H1 (cell line): ENCODE results near the gene TIMM21.

Experiments
- ASH2L ChIP-seq: fragments of 200-600, 300-600 bp; sonication (generic); IDR thresholded peaks from one replicate; pipeline ENCODE4 v1.7.1; 2017; ENCODE audit warnings: low read length
- ATF3 ChIP-seq: IDR thresholded peaks from 2 replicates; pipeline ENCODE4 v1.6.1; 2011; ENCODE audit warnings: low read depth, mild to moderate bottlenecking, low read length; ENCODE audit not compliant: insufficient read depth
- BRCA1 ChIP-seq: IDR thresholded peaks from 2 replicates; pipeline ENCODE4 v1.6.1; 2012; ENCODE audit warnings: low read depth, low read length, improper control_type of control experiment
- CEBPB ChIP-seq: IDR thresholded peaks from 2 replicates; pipeline ENCODE4 v1.6.1; 2012; ENCODE audit warnings: low read depth, low read length
- CTCF ChIP-seq, 3 experiments: IDR thresholded peaks; 1 replicate in 2 of 3; 2 replicates in 1 of 3; pipeline versions ENCODE4 v1.5.1 to v1.6.1; 2011; ENCODE audit warnings: low read length in 3 of 3, mild to moderate bottlenecking in 3 of 3, inconsistent platforms in 2 of 3, low read depth in 1 of 3, moderate library complexity in 1 of 3; ENCODE audit not compliant: insufficient read depth in 1 of 3; ENCODE audit errors: control extremely low read depth in 1 of 3
- EZH2 ChIP-seq: fragments of 200-600 bp; sonication (generic); IDR thresholded peaks from 2 replicates; pipeline ENCODE4 v1.7.1; 2012; ENCODE audit warnings: low read depth, mild to moderate bottlenecking, moderate library complexity, low read length, inconsistent platforms; ENCODE audit not compliant: severe bottlenecking
- MAX ChIP-seq: IDR thresholded peaks from 2 replicates; pipeline ENCODE4 v1.6.1; 2012; ENCODE audit warnings: inconsistent platforms
- RAD21 ChIP-seq, 2 experiments: IDR thresholded peaks in 1 of 2; conservative IDR thresholded peaks in 1 of 2; 2 replicates each; pipeline ENCODE4 v1.6.1; 2011; ENCODE audit warnings: low read depth in 2 of 2, low read length in 2 of 2, improper control_type of control experiment in 1 of 2, inconsistent platforms in 1 of 2, mild to moderate bottlenecking in 1 of 2, moderate library complexity in 1 of 2
- TAF7 ChIP-seq: optimal IDR thresholded peaks from 2 replicates; pipeline ENCODE3; 2011; ENCODE audit warnings: low read depth, mild to moderate bottlenecking, inconsistent platforms, low read length, moderate library complexity, borderline replicate concordance
- TCF12 ChIP-seq: IDR thresholded peaks from 2 replicates; pipeline ENCODE4 v1.6.1; 2011; ENCODE audit warnings: low read depth, mild to moderate bottlenecking, low read length
- YY1 ChIP-seq: IDR thresholded peaks from 2 replicates; pipeline ENCODE4 v1.6.1; 2011; ENCODE audit warnings: low read depth, mild to moderate bottlenecking, low read length

GRCh38 chr18:74108460-74108859 lies 39.9 kb upstream of the TIMM21 start:
- TF ChIP-seq MAX (no peak), CTCF (IDR thresholded peaks at IDR 0.05; ENCODE audit: control extremely low read depth in 1 of 3, insufficient read depth in 1 of 3, low read depth in 1 of 3, low read length in 3 of 3) (no peak), CEBPB (no peak), EZH2 (no peak), ASH2L (no peak), RAD21 (IDR thresholded peaks at IDR 0.05 in 1 of 2, conservative IDR thresholded peaks at IDR 0.05 in 1 of 2; ENCODE audit: low read depth in 2 of 2, low read length in 2 of 2) (no peak), TCF12 (no peak), BRCA1 (no peak), TAF7 (no peak), YY1 (no peak), ATF3 (no peak)
